K562 (cell line): ENCODE results near the gene POLR3C. TPM values are rescaled to one million over a fixed set of nuclear protein-coding genes. Genes with fewer than 3 reads are reported as not detected.

ENCODE experiments used
- ATF1 ChIP-seq, 2 experiments: fragments of 450-650 bp in 1 of 2; IDR thresholded peaks; 2 replicates each; pipeline ENCODE4 v1.6.1; 2016; ENCODE audit warnings: missing compliant biosample characterization in 1 of 2, missing genetic modification characterization in 1 of 2
- E2F6 ChIP-seq, 2 experiments: IDR thresholded peaks; 2 replicates each; pipeline ENCODE4 v1.6.1; 2011; ENCODE audit warnings: borderline replicate concordance in 1 of 2, control low read depth in 1 of 2, low read depth in 1 of 2, low read length in 1 of 2, mild to moderate bottlenecking in 1 of 2, mixed read lengths in 1 of 2, moderate library complexity in 1 of 2; ENCODE audit not compliant: insufficient read depth in 1 of 2, insufficient read length in 1 of 2, poor library complexity in 1 of 2, severe bottlenecking in 1 of 2; ENCODE audit errors: extremely low read depth in 1 of 2
- HDGF ChIP-seq: fragments of 450-650 bp; IDR thresholded peaks from 2 replicates; pipeline ENCODE4 v1.6.1; 2016
- HMGXB4 ChIP-seq: sonication (generic); formaldehyde crosslinking; IDR thresholded peaks from 2 replicates; pipeline ENCODE4 v1.8.1; 2023; ENCODE audit warnings: mild to moderate bottlenecking, missing genetic modification reagents
- IRF1 ChIP-seq: sonication (generic); formaldehyde crosslinking; IDR thresholded peaks from 2 replicates; pipeline ENCODE4 v1.8.0; 2022; ENCODE audit warnings: missing genetic modification reagents, mild to moderate bottlenecking, borderline replicate concordance
- IRF9 ChIP-seq: fragments of 450-650 bp; IDR thresholded peaks from 2 replicates; pipeline ENCODE4 v1.6.1; 2016; ENCODE audit warnings: missing biosample characterization, missing genetic modification characterization
- KLF13 ChIP-seq: fragments of 450-650 bp; IDR thresholded peaks from 2 replicates; pipeline ENCODE4 v1.6.1; 2016; ENCODE audit warnings: missing genetic modification characterization, low read depth, mild to moderate bottlenecking, missing compliant biosample characterization, moderate library complexity, borderline replicate concordance
- MEIS2 ChIP-seq: fragments of 450-650 bp; IDR thresholded peaks from 2 replicates; pipeline ENCODE4 v1.6.1; 2014; ENCODE audit warnings: mild to moderate bottlenecking; ENCODE audit not compliant: partially characterized antibody
- PHB2 ChIP-seq: fragments of 450-650 bp; IDR thresholded peaks from 2 replicates; pipeline ENCODE4 v1.6.1; 2017; ENCODE audit warnings: low read depth
- PHF21A ChIP-seq: fragments of 450-650 bp; IDR thresholded peaks from 2 replicates; pipeline ENCODE4 v1.6.1; 2017; ENCODE audit warnings: low read depth, borderline replicate concordance
- SAFB ChIP-seq: fragments of 200-400 bp; formaldehyde crosslinking; IDR thresholded peaks from 2 replicates; pipeline ENCODE4 v1.6.1; 2017; ENCODE audit warnings: low read depth, low read length, borderline replicate concordance
- THAP7 ChIP-seq: fragments of 250-450 bp; sonication (Bioruptor Pico); IDR thresholded peaks from 2 replicates; pipeline ENCODE4 v1.5.0; 2021
- polyA plus RNA-seq, 8 experiments: library from polyadenylated mRNA; depleted of rRNA in 4 of 8; stranded (reverse) in 5 of 8; unstranded in 3 of 8; fragments of >200 nt; fragmentation: Nextera tagmentation in 2 of 8; fragmentation: Illumina TruSeq in 1 of 8; extraction: Ambion mirVana in 2 of 8; extraction: Trizol in 1 of 8; gene quantifications; 2 replicates each; pipeline versions ENCODE4 v1.2.1 to v1.2.3, GENCODE V29; 2011 to 2014; ENCODE audit warnings: inconsistent platforms in 1 of 8, missing spikeins in 1 of 8
- total RNA-seq, 7 experiments: library from RNA; depleted of rRNA in 6 of 7; stranded (reverse); fragments of >200 nt in 6 of 7; fragmentation: Illumina TruSeq in 2 of 7; extraction: Trizol in 2 of 7; gene quantifications; 2 replicates each; pipeline versions ENCODE4 v1.2.1 to v1.2.3, GENCODE V29; 2011 to 2021; ENCODE audit warnings: low replicate concordance in 1 of 7
- TF ChIP-seq, protein P1 (sequence below): fragments of 450-650 bp; IDR thresholded peaks from 2 replicates; pipeline ENCODE4 v1.6.1; 2016; ENCODE audit warnings: borderline replicate concordance

POLR3C gene
- total and polyA plus RNA-seq, 9 of the 15 experiments (the other 6 are each of a cell fraction or from before 2014, with no cell fraction given) = 19.7 to 64.1 (median 45.2) TPM

DNA sequence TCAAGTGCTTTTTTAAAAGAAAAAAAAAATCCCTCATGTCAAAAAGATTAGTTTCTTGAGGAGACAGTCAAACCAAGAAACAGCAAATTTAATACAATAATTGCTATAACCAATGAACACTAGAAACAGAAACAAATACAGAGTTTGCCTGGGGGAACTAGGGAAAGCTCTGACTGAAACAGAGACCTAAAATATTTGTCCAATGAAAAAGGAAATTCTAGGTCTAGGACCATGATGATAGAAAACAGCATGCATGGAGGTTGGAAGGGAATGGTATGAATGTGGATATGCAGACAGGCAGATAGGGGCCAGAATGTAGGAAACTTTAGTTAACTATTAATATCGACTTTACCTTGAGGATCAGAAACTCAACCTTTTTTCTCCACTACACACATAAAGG is 31.5 kb upstream of the POLR3C start (continued):
- TF ChIP-seq E2F6 (IDR thresholded peaks at IDR 0.05; ENCODE audit: borderline replicate concordance in 1 of 2, extremely low read depth in 1 of 2, insufficient read depth in 1 of 2, insufficient read length in 1 of 2, low read depth in 1 of 2, low read length in 1 of 2, poor library complexity in 1 of 2, severe bottlenecking in 1 of 2) = no peak
- TF ChIP-seq PHF21A = no peak
- TF ChIP-seq IRF1 (CRISPR knock-in tag) = no peak
- TF ChIP-seq KLF13 (tag) = no peak
- no peak for TF ChIP-seq THAP7 (CRISPR knock-in tag)
- TF ChIP-seq, protein P1, sequence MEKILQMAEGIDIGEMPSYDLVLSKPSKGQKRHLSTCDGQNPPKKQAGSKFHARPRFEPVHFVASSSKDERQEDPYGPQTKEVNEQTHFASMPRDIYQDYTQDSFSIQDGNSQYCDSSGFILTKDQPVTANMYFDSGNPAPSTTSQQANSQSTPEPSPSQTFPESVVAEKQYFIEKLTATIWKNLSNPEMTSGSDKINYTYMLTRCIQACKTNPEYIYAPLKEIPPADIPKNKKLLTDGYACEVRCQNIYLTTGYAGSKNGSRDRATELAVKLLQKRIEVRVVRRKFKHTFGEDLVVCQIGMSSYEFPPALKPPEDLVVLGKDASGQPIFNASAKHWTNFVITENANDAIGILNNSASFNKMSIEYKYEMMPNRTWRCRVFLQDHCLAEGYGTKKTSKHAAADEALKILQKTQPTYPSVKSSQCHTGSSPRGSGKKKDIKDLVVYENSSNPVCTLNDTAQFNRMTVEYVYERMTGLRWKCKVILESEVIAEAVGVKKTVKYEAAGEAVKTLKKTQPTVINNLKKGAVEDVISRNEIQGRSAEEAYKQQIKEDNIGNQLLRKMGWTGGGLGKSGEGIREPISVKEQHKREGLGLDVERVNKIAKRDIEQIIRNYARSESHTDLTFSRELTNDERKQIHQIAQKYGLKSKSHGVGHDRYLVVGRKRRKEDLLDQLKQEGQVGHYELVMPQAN = no peak
- no peak for TF ChIP-seq IRF9 (tag)
- TF ChIP-seq MEIS2 = no peak
- no peak for TF ChIP-seq PHB2
- no peak for TF ChIP-seq HDGF
- TF ChIP-seq HMGXB4 = no peak
- TF ChIP-seq SAFB = no peak
- TF ChIP-seq ATF1 (CRISPR knock-in tag; IDR thresholded peaks at IDR 0.05) = no peak
- TF ChIP-seq ATF1 (tag; IDR thresholded peaks at IDR 0.05) = no peak
